HG02763 (cell line): Measurements from ENCODE around the gene ODAPH.
"Not testable (repeated sequence)": the region's sequence is repeated elsewhere in the genome, so short reads cannot be mapped to it uniquely, and the experiment has no call there.

Experiments
- ATAC-seq: cut with Tn5 transposase; IDR thresholded peaks from one replicate; pipeline ENCODE4 v1.9.1; 2021; ENCODE audit warnings: mild to moderate bottlenecking, moderate library complexity; ENCODE audit not compliant: unreplicated experiment

ODAPH gene

DNA sequence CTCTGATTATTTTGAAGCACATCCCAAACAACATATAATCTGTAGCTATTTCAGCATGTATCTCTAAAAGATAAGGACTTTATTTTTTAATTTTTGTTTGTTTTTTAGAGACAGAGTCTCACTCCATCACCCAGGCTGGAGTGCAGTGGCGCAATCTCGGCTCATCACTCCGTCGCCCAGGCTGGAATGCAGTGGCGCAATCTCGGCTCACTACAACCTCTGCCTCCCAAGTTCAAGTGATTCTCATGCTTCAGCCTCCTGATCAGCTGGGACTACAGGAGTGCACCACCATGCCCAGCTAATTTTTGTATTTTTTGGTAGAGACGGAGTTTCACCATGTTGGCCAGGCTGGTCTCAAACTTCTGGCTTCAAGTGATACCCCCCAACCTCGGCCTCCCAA, 11.6 kb upstream of the ODAPH start:
- ATAC-seq, result not testable (repeated sequence)

DNA sequence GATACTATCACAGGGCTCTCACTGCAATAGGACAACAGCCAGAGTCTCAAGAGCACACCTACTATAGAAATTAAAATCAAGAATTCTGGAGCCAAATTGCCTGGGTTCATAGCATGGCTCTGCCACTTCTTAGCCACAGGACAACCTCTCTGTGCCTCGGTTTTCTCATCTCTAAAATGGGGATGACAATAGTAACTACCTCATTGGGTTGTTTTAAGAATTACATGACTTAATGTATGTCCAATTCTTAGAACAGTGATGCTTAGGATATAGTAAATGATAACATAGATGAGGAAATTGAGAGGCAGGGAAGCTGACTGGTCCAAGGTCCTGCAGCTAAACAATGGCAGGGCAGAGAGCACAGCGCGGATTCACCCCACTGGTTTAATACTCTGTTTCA, 11.0 kb upstream of the ODAPH start:
- ATAC-seq, result no peak

DNA sequence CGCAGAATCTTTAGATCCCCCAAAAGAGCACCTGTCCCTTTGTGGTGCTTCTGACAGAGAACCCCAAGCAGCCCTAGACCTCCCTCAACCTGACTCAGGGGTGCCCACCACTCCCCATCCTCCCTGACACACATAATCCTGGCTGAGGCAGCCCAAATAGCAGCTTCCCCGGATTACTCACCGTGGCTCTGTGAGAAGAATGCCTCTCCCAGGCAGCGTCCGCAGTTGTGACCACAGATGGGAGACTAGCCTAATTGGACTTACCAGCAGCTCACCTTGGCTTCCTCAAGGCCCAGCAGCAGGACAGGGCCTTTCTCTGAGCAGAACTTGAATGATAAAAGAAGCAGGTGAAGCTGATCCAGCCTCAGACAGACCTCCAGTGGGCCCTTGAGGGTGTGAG, 10.3 kb upstream of the ODAPH start:
- no peak for ATAC-seq

DNA sequence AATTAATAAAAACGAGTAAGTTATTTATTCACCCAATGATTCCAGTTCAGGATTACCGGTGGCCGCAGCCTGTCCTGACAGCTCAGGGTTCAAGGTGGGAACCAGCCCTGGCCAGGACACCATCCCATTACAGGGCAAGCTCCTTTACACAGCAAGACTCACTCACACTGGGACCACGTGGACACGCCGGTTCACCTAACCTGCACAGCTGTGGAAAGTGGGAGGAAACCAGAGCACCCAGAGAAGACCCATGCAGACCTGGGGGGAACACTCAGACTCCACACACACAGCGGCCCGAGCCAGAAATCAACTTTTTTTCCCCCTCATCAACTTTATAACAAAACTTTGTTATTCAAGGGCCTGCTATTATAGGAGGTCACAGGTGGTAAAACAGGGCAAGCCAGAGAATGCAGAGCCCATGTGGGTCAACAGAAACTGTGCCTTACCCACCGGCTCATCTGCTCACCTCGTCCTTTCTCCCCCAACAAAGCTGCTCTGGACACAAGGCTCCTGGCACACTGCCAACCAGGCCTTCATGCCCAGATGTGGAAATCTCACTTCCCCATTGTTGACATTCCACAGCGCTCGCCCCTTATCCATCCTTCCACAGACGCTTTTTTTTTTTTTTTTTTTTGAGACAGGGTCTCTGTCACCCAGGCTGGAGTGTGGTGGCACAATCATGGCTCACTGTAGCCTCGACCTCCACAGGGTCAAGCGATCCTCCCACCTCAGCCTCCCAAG, 8.0 kb upstream of the ODAPH start:
- no peak for ATAC-seq

DNA sequence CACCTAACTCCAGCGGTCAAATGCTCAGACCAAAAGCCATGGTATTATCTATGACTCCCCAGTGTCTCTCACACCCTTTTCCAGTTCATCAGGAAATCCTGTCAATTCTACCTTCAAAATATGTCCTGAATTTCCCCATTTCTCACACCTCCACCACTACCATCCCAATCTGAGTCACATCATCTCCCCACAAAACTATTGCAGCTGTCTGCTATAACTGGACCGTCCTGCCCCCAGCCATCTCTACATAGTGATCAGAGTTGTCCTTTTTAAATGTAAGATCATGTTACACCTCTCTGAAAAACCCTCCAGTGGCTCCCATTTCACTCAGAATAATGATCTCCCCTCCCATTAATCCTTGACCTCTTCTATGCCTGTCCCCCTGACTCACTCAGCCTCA, 6.8 kb upstream of the ODAPH start:
- no peak for ATAC-seq

DNA sequence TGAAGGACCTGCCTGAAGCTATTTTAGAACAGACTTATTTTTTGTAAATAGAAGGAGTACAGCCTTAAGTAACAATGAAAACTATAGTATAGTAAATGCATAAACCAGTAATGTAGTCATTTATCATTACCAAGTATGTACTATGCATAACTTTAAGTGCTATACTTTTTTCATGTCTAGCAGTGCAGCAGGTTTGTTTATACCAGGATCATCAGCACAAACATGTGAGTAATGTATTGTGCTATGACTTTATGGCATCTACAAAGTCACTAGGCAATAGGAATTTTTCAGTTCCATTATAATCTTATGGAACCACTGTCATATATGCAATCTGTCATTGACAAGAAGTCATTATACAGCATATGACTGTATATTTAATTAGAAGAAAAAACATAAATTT, 3.4 kb upstream of the ODAPH start:
- ATAC-seq, result no peak

DNA sequence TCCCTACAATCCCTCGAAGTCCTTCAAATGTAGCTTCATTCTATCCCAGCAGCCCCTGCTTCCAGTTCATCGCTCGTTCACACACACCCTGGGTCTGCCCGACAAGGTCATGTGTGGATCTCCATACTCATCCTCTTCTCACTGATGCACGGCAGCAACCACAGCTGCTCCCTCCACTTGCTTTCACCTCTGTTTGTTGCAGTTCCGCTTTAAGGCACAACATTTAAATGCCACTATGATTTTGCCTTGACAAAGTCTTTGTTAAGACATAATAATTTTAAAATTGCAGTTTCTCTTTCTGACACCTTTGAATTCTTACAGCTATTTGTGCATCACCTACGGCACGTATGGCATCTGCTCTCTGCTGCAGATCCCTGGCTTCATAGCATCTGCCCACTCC, 1.8 kb downstream of the ODAPH start:
- ATAC-seq, result no peak

DNA sequence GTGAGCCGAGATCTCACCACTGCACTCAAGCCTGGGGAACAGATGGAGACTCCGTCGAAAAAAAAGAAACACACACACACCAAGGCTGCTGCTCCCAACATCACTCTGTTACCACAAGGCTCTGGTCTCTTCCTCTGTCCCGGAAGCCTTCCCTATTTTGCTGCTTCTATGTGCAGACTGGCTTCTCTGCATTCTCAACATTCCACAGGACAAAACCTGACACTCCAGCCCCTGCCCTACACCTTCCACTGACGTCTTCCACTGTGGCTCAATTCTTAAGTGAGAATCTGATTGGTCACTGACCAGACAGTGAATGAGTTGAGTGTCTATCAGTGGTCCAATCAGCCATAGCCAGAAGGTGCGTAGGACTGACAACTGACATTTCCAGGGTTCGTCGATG, 5.9 kb downstream of the ODAPH start:
- no peak for ATAC-seq

DNA sequence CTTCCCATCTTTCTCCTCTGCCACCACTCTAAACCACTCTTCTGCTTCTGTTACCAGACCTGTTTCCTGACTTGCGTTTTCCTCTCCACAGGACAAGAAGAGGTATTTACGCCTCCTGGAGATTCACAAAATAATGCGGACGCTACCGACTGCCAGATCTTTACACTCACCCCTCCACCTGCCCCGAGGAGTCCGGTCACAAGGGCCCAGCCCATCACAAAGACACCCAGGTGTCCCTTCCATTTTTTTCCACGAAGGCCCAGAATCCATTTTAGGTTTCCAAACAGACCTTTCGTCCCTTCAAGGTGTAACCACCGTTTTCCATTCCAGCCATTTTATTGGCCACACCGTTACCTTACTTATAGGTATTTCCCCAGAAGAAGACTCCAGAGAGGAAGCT, 8.2 kb downstream of the ODAPH start:
- no peak for ATAC-seq

DNA sequence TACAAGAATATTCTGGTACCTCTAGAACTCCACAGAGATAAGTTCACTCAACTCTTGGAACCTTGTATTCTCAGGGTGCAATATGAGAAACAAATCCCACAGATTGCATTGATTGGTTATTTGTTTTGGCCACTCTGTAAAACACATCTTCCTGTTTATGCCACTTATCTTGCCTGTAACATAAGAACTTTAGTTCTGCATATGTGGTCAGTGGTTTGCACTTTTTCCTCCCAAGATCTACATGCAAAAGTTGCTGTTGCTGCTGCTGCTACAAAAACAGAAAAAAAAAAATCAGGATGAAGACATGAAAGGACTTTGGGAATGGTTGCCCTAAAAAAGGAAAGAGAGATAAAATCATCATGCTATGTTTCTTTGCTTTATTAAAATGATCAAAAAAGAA, 9.6 kb downstream of the ODAPH start:
- ATAC-seq, result no peak

DNA sequence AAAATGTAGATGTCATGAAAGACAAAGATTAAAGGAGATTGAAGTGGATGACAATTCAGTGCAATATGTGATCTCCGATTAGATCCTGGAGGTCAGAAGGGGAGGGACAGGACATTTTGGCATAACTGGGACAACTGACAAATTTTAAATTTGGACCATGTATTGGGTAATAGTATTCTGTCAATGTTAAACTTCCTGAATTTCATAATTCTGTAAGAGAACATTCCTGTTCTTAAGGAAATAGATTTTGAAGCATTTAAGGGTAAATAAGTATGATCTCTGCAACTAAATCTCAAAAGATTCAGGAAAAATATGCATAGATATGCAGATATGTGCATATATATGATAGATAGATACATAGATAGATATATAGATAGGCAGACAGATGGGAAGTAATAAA, 11.0 kb downstream of the ODAPH start:
- no peak for ATAC-seq

DNA sequence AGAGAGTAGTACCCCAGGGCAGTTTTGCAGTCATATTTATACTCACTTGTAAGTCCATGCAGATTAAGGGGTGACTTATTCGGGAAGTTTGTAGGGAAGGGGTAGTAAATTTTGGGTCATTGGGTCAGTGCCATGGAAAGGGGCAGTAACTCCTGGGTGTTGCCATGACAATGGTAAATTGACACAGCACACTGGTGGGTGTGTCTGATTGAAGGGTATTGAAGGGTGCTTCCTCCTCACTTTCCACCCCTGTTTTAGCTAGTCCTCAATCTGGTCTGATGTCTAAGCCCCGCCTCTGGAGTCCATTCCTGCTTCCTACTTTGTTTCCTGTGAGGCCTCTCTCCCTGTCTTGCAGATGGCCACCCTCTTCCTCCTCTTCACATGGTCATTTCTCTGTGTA, 11.9 kb downstream of the ODAPH start:
- ATAC-seq, result no peak

DNA sequence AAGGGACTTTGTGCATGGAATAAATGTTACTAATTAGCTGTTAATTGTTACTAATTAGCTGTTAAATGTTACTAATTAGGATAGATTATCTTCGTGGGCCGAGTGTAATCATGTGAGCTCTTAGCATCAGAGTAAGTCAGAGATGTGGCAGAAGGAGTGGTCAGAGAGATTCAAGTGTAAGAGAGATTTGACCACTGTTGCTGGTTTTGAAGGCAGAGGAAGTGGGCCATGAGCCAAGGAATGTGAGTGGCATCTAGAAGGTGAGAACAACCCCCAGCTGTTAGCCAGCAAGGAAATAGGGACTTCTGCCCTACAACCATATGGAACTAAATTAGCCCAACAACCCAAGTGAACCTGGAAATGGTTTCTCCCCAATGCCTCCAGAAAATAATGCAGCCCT, 28.2 kb downstream of the ODAPH start:
- no peak for ATAC-seq

DNA sequence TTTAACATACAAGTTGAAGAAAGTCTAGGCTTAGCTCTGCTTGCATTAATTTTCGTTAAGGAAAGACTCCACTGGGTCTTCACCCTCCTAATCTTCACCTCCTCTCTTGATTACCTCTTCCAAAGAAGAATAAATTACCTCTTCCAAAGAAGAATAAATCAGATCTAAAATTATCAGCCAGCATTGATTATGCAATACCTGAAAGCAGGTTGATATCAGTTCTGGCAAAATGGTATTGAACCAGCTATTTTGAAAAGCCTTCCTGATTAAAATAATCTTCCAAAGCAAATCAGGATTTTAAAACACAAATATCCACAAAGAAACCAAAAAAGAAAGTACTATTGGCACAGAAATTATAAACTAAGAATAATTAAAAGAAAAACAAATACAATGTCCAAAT, 37.5 kb downstream of the ODAPH start:
- no peak for ATAC-seq

DNA sequence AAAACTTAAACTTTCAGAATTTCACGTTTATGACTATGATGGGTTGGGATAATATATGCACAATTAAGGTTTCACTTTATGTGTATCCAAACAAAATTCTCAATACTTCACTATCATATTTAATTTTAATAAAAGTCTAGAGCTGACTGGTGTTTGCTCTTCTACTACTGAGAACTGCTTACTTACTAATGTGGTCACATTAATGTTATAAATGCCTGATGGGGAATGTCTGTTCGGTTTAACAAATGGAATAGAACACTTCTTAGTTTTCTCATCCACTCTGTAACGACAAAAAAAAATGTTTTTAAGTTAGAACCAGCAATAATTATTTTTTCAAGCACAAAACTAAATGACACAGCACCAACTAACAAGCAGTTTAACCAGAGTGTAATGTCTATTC, 40.2 kb downstream of the ODAPH start:
- ATAC-seq, result no peak

DNA sequence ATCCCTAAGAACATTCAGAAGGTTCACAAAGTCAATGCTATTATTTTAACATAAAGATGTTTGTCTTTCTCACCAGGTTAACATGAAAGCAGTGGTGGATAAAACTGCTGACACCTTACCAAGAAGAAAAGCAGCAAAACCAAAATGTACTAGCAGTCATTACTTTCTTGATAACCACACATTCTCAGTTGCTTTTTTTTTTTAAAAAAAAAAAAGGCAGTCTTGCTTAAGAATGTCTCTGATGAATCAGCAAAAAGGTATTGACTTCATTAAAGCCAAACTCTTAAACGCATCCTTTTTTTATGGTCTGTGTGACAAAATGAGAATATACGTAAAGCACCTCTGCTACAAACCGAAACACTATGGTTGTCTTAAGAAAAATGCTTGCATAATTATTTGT, 42.5 kb downstream of the ODAPH start:
- ATAC-seq, result no peak

DNA sequence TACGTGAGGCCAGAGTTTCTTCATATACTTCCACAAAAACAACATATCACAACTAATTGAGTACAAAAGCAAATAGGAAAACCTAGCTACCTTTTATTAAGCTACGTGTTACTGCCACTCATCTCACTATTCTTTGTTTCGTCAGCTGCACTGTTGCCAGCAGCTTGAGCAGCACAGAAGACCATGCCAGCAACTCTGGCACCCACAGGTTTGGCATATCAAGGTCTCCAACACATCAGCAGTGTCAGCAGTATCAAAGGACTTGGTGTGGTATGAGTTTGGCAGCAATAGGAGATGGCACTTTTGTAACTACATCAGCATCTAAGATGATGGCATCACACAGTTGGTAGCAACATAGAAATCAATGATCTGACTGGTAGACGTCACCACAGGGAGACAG, 43.8 kb downstream of the ODAPH start:
- ATAC-seq, result no peak

DNA sequence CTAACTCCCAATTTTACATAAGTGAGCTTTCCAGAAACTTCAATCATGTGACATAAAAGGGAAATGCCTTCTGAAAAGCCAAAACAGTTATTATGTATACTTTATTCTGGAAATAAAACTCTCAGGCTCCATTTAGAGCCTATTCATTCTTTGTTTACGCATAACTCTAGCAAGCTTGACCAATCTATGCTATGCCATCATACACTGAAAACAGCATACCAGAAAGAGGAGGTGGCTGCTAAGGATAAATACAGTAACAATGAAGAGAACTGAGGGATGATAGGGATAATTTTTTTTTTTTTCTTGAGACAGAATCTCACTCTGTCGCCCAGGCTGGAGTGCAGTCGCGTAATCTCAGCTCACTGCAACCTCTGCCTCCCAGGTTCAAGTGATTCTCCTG, 50.1 kb downstream of the ODAPH start:
- no peak for ATAC-seq

DNA sequence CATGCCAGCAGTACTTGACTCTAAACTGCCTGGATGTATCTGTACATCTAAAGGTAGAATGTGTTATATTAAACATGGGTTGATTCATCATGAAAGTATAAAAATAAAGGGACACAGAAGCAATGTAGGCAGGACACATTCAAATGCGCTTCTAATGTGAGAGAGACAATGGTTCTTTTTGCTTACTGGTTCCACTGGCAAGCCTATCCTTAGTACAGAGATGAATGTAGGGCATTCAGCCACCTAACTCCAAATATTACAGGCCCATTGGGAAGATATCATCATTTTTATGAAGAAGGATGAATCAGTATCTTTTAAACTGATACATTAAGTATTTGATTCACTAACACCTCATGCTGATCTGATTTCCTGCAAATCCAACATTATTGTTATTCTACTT, 56.4 kb downstream of the ODAPH start:
- no peak for ATAC-seq
